GM21717 (cell line): ENCODE measurements around the gene CACNA1C.

ENCODE experiments used
- ATAC-seq: cut with Tn5 transposase; IDR thresholded peaks from one replicate; pipeline ENCODE4 v1.9.1; 2021; ENCODE audit warnings: mild to moderate bottlenecking, moderate library complexity; ENCODE audit not compliant: unreplicated experiment

CACNA1C gene

DNA sequence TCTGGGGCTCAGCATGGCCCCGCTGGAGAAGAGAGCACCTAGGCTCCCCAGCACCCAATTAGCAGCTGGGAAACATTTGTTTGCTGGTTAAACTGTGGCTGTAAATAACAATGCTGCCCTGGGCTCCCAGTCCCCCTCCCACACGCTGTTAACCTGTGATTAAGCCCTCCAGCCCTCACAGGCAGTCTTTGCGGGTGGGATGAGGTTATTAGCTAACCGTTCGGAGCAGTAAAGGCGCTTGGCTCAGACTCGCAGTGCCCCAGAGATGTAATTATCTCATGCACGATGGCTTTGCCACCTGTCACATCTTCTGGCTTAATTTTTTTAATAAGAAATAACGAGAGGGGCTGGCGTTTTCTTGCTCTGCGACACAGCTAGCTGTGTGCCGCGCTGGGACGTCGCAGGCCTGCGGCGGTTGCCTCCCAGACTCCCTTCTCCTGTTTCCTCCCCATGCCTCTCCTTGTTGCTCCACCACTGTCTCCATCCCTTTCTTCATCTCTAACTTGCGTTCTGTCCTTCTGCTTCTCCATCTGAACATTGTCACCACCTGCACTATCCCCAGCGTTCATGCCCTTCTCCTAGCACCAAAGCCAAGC, 502.8 kb downstream of the CACNA1C start:
- ATAC-seq, result no peak

DNA sequence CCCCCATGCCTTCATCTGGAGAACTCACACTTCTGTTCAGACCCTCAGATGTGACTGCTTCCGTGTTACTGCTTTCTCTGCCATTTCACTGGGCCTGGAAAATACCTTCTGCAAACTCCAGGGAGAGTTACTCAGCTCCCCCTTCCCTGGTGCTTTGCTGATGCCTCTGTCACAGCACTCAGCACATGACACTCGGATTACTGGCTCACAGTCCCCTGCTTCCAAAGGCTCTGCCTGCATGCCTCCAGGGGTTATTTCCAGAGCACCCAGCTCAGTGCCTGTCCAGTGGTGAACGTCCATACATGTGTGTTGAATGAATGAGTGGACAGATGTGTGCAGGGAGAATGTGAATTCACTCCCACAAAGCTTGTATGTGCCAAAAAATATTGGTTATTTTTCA, 504.8 kb downstream of the CACNA1C start:
- no peak for ATAC-seq

- ATAC-seq, result no peak
Observed at GRCh38 chr12:2559931-2560330, 507.1 kb downstream of the CACNA1C start.

DNA sequence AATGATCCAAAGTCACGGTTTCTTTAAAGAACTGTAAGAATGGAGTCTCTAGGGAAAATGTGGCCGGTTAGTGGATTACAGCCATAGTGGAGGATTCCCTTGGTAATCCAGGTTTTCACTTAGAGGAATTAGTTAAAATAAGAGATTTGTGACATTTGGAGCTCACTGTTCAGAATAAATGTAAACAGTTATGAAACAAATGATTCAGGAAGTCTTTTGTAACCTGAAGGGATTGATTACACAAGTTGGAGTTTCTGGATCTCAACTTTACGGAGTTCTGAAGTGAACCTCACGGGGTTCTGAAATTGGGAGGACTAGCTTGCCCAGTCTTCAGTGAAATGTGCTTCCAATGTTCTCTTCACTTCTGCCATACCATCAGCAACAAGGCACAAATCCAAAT, 507.6 kb downstream of the CACNA1C start:
- no peak for ATAC-seq

- ATAC-seq, result no peak
Observed at GRCh38 chr12:2561367-2561766, 508.6 kb downstream of the CACNA1C start.

GRCh38 chr12:2562400-2562799, 509.6 kb downstream of the CACNA1C start:
- no peak for ATAC-seq

- ATAC-seq, result no peak
Observed at GRCh38 chr12:2563709-2564108, 510.9 kb downstream of the CACNA1C start.

- no peak for ATAC-seq
Observed at GRCh38 chr12:2566161-2566560, 513.4 kb downstream of the CACNA1C start.

GRCh38 chr12:2567711-2568110, 514.9 kb downstream of the CACNA1C start:
- ATAC-seq, result no peak

DNA sequence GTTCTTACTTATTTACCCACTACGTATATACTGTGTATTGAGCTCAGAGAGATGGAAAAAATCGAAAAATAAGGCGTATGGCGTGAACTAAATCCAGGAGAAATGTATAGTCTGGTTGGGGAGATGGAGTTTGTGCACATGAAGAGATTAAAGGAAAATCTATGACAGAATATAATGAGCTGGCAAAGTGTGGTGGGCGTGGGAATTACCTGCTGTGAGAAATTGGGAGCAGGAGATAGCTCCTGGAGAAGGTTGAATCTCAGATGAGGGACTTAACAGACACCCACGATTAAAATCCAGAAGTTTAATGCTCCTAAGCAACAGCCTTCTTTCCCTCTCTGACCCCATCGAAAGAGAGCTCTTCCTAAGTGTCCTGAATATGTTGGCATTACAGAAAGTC, 517.8 kb downstream of the CACNA1C start:
- ATAC-seq, result no peak

- ATAC-seq, result no peak
Observed at GRCh38 chr12:2574355-2574935, 521.7 kb downstream of the CACNA1C start.

GRCh38 chr12:2575245-2575644, 522.5 kb downstream of the CACNA1C start:
- ATAC-seq, result no peak

DNA sequence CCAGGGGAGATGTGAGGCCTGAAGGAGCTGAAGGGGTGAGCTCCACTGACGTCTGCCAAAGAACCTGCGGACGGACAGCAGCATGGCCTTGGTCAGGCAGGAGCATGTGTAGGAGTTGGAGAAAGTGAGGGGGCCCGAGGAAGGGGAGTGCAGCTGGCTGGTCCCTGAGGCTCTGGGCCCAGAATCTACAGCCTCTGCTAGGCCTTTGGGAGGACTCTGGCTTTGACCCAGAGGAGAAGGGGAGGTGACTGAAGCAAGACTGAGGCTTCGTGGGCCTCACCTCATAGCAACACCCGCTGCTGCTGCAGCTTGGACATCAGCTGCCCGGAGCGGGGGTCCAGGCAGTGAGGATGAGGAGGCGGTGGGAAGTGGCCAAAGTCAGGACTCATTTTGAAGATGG, 525.4 kb downstream of the CACNA1C start:
- no peak for ATAC-seq

DNA sequence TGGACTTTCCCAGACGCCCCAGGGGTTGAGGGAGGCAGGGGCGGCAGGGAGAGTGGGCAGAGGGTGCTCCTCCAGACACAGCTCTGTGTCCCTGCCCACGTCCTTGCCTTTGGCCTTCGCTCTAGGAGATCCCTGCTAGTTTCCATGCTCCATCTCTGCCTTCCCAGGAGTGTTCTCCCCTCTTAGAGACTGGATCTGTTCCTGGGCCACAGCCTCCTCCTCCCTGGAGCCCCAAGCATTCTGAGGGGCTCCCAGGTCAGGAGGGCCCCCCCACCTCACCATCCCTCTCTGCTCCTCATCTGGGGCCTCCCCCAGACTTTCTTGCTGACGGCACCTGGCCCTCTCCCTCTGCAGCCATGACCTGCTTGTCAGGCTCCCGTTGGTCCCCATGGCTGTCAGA, 526.0 kb downstream of the CACNA1C start:
- ATAC-seq, result no peak

DNA sequence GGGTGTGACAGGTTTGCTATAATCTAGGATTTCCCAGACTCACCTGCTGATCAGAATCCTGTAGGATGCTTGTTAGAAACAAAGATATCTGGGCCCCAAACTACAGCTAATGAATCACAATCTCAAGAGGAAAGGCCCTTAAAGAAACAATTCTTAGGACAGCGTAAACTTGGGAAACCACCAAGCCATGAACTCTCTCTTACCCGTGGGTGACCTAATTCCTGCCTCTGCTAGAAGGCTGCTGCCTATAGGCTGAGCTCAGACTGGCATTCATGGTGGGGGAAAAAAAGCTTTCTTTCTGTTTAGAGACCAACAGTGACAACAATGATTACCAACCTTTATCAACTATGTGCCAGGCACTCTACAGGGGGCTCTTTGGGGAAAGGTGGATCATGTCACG, 528.0 kb downstream of the CACNA1C start:
- no peak for ATAC-seq

DNA sequence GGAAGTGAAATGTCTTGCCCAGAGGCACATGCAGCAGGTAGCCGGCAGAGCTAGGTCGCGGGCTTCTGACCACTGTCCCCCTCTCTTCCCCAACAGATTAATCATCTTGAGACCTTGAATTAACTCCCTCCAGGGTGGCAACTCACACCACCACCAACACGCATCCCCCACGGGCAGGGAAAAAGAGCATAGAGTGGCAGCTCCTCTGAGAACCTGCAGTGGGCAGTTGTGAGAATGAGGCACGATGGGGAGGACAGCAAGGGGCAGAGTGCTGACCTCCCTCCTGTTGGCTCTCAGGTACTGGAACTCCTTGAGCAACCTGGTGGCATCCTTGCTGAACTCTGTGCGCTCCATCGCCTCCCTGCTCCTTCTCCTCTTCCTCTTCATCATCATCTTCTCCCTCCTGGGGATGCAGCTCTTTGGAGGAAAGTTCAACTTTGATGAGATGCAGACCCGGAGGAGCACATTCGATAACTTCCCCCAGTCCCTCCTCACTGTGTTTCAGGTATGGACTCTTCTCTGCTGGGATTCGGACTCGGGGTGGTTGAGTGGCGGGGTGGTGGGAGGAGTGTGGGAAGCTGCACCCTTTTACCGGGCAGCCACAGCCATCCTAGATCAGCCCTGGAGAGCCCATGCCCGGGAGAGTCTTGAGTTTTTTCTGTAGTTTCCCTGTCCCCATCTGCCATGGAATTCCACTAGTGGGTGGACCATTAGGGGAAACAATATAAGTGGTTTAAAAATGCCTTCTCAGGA, 528.7 kb downstream of the CACNA1C start:
- ATAC-seq, result no peak

DNA sequence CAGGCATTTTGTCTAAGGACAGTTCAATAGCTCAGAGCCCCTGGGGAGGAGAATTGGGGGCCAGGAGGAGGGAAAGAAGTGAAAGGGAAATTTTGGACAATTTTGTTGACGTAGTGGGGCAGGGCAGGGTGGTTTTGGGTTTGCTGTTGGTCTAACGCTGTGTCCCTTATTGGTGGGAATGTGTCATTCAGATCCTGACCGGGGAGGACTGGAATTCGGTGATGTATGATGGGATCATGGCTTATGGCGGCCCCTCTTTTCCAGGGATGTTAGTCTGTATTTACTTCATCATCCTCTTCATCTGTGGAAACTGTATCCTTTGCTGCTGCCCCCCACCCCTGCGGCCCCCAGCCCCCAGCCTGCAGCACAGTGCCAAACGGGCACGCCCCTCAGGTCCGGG, 529.8 kb downstream of the CACNA1C start:
- no peak for ATAC-seq

DNA sequence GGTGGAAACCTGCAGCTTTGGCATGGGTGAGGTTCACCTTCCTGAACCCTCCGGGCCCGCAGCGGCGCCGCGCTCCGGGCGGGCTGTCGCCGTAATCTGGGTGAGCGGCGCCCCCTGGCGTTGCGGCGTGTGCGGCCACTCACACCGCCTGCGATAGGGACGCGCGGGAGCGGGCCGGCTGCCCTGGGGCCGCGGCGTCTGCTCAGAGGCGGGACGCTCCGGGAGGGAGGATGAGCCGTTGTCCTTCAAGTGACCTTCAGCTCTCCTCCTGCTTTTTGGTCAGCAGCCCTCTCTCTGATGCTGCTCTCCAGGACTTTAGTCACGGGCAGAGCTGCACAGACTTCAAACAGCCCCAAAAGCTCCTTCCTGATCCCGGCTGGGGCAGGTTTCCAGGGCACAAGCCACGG, 530.3 kb downstream of the CACNA1C start:
- no peak for ATAC-seq

GRCh38 chr12:2583642-2584401, 531.0 kb downstream of the CACNA1C start:
- ATAC-seq, result no peak

GRCh38 chr12:2586156-2587038, 533.6 kb downstream of the CACNA1C start:
- ATAC-seq, result no peak

DNA sequence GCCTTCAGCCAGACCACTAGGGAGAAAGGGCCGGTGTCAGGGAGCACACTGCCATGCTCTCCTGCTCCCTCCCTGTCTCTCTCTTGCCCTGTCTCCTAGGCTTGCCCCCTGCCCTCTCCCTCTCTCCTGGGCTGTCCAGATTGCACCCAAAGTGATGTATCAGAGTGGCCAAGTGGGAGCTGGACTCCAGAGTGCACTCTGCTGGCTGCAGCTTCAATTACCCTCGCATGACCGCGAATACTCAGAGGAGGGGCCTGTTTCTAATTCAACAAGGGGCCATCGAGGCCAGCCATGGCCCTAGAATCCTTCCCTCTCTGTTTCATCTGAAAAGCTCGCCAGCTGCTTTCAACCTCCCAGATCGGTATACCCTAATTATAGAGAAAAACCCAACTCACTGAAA, 535.6 kb downstream of the CACNA1C start:
- no peak for ATAC-seq
